ES-I3 (cell line): ENCODE data around the gene DUX4.
"Not testable (repeated sequence)": the region's sequence is repeated elsewhere in the genome, so short reads cannot be mapped to it uniquely, and the experiment has no call there.

Source experiments
- H3K36me3 ChIP-seq: 2 replicates; pipeline ENCODE4 v1.6.1; 2013; ENCODE audit warnings: mild to moderate bottlenecking, low read length, control low read depth, moderate library complexity; ENCODE audit not compliant: insufficient read depth
- H3K4me1 ChIP-seq: 2 replicates; pipeline ENCODE4 v1.6.1; 2013; ENCODE audit warnings: mild to moderate bottlenecking, control low read depth, low read length; ENCODE audit not compliant: insufficient read depth
- H3K9ac ChIP-seq: 2 replicates; pipeline ENCODE4 v1.6.1; 2013; ENCODE audit warnings: low read depth, mild to moderate bottlenecking, low read length, moderate library complexity
- H3K9me3 ChIP-seq: 2 replicates; pipeline ENCODE4 v1.6.1; 2013; ENCODE audit warnings: mild to moderate bottlenecking, low read length, moderate library complexity; ENCODE audit not compliant: control insufficient read depth, insufficient read depth

DUX4 gene

DNA sequence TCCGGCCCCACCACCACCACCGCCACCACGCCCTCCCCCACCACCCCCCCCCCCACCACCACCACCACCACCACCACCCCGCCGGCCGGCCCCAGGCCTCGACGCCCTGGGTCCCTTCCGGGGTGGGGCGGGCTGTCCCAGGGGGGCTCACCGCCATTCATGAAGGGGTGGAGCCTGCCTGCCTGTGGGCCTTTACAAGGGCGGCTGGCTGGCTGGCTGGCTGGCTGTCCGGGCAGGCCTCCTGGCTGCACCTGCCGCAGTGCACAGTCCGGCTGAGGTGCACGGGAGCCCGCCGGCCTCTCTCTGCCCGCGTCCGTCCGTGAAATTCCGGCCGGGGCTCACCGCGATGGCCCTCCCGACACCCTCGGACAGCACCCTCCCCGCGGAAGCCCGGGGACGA, at the start of gene DUX4:
Gene DUX4, plus strand, starts transcription at position 347 of the 400 bp plus-strand sequence. Its CDS starts 0 bp downstream, at position 347.
- not testable (repeated sequence) for H3K9me3 ChIP-seq, H3K9ac ChIP-seq, H3K4me1 ChIP-seq, H3K36me3 ChIP-seq

DNA sequence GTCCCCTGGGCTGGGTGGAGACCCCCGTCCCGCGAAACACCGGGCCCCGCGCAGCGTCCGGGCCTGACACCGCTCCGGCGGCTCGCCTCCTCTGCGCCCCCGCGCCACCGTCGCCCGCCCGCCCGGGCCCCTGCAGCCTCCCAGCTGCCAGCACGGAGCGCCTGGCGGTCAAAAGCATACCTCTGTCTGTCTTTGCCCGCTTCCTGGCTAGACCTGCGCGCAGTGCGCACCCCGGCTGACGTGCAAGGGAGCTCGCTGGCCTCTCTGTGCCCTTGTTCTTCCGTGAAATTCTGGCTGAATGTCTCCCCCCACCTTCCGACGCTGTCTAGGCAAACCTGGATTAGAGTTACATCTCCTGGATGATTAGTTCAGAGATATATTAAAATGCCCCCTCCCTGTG, 1.9 kb downstream of the DUX4 start:
- not testable (repeated sequence) for H3K9ac ChIP-seq, H3K4me1 ChIP-seq, H3K9me3 ChIP-seq, H3K36me3 ChIP-seq

GRCh38 chr4:190177727-190178605, 4.4 kb downstream of the DUX4 start:
- not testable (repeated sequence) for H3K4me1 ChIP-seq, H3K36me3 ChIP-seq, H3K9me3 ChIP-seq, H3K9ac ChIP-seq

DNA sequence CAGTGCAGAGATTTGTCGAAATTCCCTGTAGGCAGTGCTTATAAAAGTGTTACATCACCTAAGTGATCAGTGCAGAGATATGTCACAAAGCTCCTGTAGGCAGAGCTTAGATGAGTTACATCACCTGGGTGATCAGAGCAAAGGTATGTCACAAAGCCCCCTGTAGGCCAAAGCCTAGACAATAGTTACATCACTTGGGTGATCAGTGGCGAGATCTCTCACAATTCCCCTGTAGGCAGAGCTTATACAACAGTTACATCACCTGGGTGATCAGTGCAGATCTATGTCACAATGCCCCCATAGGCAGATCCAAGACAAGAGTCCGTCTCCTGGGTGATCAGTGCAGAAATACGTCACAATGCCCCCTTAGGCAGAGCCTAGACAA, 5.0 kb downstream of the DUX4 start:
- H3K4me1 ChIP-seq, H3K9me3 ChIP-seq, H3K9ac ChIP-seq, H3K36me3 ChIP-seq: not testable (repeated sequence)

DNA sequence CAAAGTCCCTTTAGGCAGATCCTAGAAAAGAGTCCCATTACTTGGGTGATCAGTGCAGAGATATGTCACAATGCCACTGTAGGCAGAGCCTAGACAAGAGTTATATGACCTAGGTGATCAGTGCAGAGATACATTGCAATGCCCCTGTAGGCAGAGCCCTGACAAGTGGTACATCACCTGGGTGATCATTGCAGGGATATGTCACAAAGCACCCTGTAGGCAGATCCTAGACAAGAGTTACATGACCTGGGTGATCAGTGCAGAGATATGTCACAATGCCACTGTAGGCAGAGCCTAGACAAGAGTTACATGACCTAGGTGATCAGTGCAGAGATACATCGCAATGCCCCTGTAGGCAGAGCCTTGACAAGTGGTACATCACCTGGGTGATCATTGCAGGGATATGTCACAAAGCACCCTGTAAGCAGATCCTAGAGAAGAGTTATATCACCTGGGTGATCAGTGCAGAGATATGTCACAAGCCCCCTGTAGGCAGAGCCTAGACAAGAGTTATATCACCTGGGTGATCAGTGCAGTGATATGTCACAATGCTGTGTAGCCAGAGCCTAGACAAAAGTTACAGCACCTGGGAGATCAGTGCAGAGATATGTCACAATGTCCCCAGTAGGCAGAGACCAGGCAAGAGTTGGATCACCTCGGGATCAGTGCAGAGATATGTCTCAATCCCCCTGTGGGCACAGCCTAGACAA, 5.6 kb downstream of the DUX4 start:
- not testable (repeated sequence) for H3K36me3 ChIP-seq, H3K9me3 ChIP-seq, H3K9ac ChIP-seq, H3K4me1 ChIP-seq

- not testable (repeated sequence) for H3K4me1 ChIP-seq, H3K36me3 ChIP-seq, H3K9ac ChIP-seq
Observed at GRCh38 chr4:190179740-190180094, 6.1 kb downstream of the DUX4 start.

DNA sequence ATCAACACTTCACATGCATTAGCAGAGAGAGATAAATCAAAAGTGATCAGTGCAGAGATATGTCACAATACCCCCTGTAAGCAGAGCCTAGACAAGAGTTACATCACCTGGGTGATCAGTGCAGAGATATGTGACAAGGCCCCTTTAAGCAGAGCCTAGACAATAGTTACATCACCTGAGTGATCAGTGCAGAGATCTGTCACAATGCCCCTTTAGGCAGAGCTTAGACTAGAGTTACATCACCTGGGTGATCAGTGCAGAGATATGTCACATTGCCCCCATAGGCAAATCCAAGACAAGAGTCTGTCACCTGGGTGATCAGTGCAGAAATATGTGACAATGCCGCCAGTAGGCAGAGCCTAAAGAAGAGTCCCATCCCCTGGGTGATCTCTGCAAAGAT, 7.4 kb downstream of the DUX4 start:
- H3K9me3 ChIP-seq, H3K9ac ChIP-seq, H3K36me3 ChIP-seq, H3K4me1 ChIP-seq: not testable (repeated sequence)

More at GRCh38 chr4:190179740-190180094, 6.1 kb downstream of the DUX4 start:
- H3K9me3 ChIP-seq, result not testable (repeated sequence)

DNA sequence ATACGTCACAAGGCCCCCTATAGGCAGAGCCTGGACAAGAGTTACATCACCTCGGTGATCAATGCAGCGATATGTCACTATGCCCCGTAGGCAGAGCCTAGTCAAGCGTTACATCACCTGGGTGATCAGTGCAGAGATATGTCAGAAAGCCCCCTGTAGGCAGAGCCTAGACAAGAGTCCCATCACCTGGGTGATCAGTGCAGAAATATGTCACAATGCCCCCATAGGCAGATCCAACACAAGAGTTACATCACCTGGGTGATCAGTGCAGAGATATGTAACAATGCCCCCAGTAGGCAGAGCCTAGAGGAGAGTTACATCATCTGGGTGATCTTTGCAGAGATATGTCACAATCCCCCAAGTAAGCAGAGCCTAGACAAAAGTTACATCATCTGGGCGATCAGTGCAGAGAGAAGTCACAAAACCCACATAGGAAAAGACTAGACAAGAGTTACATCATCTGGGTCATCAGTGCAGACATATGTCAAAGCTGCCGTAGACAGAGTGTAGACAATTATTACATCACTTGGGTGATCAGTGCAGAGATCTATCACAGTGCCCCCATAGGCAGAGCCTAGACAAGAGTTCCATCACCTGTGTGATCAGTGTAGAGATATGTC, 8.0 kb downstream of the DUX4 start:
- H3K36me3 ChIP-seq, H3K4me1 ChIP-seq, H3K9ac ChIP-seq, H3K9me3 ChIP-seq: not testable (repeated sequence)

DNA sequence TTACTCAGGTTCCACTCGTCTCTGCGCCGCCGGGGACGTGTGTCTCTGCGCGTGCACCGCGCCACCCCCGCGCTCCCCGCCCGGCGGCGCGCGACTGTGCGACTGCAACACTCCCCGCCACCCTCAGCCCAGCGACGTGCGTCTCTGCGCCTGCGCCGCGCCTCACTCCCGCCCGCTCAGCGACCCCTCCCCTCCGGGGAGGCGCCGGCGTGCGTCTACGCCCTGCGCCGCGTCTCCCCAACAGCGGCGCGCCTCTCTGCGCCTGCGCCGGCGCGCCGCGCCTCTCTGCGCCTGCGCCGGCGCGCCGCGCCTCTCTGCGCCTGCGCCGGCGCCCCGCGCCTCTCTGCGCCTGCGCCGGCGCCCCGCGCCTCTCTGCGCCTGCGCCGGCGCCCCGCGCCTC, 29.9 kb downstream of the DUX4 start:
- H3K9me3 ChIP-seq, H3K9ac ChIP-seq, H3K4me1 ChIP-seq, H3K36me3 ChIP-seq: not testable (repeated sequence)
